ENCODE results near the gene C1orf210.
A peak's percentile ranks its signal among the peaks of the same experiment; 100 is the strongest.

The C1orf210 gene

DNA sequence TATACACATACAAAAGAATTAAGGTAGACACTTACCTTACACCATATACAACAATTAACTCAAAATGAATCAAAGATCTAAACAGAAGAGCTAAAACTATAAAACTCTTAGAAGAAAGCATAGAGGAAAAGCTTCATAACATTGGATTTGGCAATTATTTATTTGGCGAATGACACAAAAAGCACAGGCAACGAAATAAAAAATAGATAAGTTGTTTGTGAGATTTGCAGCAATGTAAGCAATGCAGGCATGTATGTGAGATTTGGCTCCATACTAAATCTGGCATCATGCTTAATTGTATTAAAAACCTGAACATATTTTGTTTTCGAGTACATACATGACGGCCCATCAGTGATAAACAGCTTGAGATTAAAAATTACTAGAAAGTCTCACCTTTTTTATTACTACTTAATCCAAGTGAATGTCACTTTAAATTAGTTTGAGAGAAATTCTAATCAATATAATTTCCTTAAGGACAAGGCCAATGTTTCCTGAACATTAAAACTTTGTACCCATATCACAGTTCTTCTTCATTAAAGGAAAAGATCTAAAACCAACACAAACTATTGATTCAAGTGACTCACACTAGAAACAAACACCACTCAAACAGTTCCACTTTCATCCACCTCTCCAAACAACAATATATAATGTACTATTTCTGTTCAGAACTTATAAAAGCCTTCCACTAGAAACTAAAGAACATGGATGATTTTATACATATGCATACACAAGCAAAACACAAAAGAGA lies 38.7 kb downstream of the C1orf210 start:
- DNase-seq, result no peak

DNA sequence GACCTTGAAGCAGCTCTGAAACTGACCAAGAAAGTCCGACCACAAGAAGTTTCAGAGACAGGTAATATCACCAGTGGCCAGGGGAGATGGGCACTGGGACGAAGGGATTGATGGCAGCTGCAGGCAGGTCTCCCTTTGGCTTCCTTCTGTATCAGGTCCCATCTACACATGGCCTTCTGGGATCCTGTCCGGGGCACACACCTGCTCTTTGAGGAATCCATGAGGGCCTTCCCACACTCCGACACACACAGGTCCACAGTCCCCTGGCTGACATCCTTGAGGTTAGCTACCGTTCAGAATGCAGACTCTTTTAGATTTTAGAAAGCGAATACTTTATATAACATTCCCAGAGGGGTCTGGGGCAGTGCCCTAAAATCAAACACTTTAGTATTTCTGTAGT lies 42.1 kb downstream of the C1orf210 start:
- DNase-seq, result no peak

DNA sequence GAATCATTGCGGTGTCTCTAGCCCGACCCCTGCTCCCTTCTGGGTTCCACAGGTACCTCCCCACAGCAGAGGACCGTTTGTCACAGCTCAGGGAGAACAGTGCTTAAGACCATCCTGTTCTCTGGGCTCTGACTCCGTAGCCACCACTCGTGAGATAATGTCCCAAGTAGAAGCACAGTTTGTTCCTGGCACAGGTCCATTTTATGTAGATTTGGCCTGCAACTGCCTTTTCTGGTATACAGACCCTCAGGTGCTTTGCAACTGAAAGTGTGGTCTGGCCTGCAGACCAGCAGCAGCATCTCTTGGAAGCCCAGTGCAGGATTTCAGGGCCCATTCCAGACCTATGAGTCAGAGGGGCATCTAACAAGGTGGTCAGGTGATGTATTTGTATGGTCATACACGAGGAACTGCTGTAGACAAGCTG lies 44.0 kb downstream of the C1orf210 start:
- no peak for DNase-seq

DNA sequence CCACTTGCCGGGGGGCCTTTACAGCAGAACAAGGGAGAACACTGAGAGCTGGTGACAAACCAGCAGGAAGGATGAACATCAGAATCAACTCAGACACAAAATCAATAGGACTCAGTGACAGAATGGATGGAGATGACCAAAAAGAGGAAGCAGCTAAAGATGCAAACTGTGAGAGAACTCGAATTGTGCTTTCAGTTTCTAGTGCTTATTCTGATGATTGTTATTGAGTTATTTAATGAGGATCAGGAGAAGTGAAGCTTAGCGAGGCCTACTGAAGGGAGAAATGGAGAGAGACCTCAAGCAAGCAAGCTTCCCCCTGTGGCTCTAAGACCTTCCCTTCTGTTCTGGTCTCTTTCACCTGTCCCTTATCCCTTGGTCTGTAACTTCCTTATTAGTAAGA lies 45.9 kb downstream of the C1orf210 start:
- DNase-seq, result no peak

DNA sequence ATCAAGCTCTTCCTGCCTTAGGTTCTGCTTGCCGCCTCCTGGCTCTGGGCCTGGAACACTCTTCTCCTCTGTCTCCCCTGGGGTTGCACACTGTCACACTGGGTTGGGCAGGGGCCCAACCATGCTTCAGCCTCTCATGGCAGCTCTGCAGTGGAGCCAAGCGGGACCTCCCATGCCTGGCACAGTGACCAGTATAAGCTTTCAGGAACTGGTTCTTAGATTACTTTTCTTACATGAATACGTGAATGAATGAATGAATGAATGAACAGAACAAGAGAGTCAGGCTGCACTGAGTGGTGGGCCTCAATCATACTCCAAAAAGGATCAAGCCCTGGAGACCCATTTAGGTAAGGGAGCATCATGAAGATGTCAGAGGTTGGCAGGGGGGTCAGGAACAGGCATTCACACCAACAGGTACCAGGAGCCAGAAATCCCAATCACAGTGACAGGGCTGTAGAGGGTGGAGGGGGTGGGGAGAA lies 46.4 kb downstream of the C1orf210 start:
- DNase-seq, result no peak

DNA sequence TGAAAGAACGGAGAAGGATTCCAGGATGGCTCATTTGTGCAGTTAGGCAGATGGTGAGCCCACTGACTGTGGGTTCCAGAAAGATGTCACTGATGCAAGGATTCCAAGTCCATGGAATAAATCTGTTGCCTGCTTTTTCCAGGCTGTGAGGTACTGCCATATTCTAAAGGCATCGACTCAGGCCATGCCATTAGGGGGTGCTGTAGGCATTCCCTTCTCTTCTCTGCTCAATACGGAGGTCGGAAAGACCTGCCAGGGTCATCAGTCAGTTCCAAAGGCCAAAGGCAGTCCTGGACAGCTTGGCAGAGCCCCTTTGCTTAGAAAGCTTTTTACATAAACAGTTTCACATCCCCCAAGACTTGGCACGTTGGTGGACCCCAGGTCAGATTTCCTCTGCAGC lies 47.3 kb downstream of the C1orf210 start:
- peak; percentile 63 for DNase-seq

DNA sequence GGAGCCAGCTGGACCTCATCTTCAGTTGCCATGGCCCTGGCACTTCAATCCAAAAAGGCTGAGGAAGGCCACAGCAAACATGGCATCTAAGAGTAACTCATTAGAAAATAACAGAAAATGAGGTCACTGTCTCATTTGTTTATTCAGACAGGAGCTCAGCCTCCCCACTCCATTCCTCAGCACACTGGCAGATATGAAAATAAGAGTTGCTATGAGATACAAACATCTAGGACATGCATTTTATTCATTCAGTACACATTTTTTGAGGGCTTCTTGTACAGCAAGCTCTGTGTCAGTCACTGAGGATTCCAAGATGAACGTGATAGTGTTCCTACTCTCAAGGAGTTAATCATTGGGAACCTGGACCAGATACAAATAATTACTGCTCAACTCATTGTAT lies 48.3 kb downstream of the C1orf210 start:
- DNase-seq, result no peak

DNA sequence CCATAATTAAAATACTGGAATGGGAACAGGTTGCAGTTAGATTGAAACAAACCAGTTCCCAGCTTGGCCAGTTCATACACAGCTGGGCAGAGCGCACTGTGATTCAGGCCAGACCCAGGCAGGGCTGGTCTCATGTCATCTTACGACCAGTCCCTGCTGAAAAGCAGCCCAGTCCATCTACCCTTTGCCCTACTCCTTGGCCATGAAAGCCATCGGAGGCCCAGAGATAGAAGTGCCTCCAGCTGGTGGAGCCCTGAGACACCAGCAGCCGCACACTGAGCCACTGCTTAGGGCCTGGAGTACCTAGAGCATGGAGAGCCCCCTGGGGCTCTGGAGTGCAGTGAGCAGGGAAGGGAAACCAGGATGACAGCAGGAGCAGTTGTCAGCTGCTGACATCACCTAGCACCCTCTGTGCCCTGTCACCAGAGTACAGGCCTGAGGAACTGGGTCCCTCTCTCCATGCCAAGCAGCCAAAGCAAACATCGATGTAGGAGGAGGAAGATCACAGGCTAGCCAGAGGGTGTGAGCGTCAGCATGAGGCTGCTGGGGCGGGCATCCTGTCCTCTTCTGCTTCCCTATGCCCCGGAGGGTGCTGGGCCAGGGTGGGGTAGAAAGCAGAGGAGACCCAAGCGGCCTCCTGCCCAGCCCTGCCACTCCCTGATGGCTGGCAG lies 49.8 kb downstream of the C1orf210 start:
- DNase-seq, result no peak

DNA sequence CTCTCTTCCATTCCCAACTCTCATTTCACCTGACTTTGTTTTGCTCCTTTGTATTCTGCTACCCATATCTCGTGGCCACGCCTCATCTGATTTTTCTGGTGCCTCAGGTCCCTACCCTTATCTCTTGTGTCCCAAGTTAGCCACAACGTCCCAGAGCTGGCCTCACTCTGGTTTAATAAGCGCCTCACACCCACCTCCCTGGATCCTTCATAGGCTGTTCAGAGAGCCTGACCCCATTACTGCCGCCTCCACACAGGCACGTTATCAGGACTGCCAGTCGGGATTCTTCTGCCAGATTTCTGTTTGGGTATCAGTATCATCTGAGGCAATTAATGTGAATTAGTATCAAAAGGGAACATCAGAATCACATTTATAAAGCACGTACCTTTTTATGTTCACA lies 50.3 kb downstream of the C1orf210 start:
- DNase-seq, result no peak

DNA sequence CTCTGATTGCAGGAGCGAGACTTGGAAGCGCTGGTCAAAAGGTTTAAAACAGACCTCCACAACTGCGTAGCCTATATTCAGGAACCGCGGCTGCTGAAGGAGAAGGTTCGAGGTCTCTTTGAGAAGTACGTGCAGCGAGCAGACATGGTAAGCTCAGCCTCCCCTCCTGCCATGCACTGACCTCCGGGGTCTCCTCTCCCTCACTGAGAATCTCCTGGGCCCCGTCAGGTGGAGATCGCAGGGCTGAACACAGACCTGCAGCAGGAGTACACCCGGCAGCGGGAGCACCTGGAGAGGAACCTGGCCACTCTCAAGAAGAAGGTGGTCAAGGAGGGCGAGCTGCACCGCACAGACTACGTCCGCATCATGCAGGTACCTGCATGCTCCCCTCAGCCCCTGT lies 51.1 kb downstream of the C1orf210 start:
- DNase-seq, result no peak

DNA sequence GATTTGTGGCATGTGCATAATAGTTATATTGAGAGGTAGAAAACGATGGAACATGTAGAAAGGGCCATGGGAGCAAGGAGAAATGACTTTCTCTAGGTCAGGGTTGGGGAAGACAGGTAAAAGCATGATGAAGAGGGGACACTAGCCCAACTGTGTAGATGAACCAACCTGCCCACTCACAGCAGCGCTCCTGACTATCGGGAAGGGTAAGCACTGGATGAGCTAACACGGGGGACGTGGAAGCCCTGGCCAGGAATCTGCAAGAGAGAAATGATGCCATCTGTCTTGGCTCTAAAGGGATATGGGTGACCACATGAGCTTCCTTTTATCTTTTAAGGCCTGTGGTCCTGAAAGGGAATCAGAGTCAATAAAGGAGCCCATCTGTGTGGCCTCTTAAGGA lies 51.8 kb downstream of the C1orf210 start:
- no peak for DNase-seq

DNA sequence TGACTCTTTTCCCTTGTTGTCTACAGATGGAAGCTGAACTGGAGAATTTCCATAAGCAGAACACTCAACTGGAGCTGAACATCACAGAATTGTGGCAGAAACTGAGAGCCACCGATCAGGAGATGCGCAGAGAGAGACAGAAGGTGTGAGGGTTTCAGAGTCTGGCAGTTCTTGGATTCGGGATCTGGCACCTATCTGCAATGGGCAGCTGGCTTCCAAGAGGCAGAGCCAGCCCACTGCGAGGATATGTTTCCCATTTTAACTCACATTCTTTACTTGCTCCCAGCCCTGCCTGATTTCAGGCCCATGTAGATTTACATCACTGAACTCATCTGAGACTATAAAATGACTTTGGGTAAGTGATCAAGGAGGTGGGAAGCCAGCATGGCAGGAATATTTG lies 52.9 kb downstream of the C1orf210 start:
- no peak for DNase-seq

DNA sequence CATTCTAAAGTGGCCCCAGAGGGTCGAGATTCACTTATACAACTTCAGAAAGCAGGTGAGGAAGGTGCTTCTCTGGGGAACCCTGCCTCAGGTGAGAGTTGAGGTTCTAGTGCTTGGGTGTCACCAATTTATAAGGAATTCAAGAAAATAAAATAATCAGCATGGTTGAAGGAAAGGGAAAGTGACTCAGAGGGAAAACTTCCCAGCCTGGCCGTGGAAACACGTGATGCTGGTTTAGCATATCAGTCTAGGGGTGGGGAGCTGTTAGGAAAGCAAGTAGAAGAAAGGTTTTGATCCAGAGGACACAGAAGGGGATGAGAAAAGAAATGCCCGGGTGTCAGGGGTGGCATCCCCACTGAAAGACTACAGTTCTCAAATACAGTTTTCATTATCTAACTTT lies 53.3 kb downstream of the C1orf210 start:
- DNase-seq, result no peak
